Retinal pigment epithelial cell (primary cell): ENCODE data around the gene RNASE3.
A peak's percentile ranks its signal among the peaks of the same experiment; 100 is the strongest.
"Not testable (repeated sequence)": the region's sequence is repeated elsewhere in the genome, so short reads cannot be mapped to it uniquely, and the experiment has no call there.

Experiments
- DNase-seq: peaks from one replicate; pipeline ENCODE4 v3.0.0-alpha.2; 2010; ENCODE audit warnings: low read depth
- H3K4me3 ChIP-seq: 2 replicates; pipeline ENCODE4 v1.5.1; 2011; ENCODE audit warnings: mild to moderate bottlenecking, low read length, control low read depth, moderate library complexity
- TF ChIP-seq, protein P1 (sequence below): conservative IDR thresholded peaks from 2 replicates; pipeline ENCODE4 v1.5.1; 2011; ENCODE audit warnings: low read depth, low read length, control low read depth, inconsistent platforms

RNASE3 gene

GRCh38 chr14:20857630-20858261, 33.4 kb upstream of the RNASE3 start:
- no peak overlapping the region for H3K4me3 ChIP-seq
- no peak for DNase-seq
- TF ChIP-seq, protein P1, sequence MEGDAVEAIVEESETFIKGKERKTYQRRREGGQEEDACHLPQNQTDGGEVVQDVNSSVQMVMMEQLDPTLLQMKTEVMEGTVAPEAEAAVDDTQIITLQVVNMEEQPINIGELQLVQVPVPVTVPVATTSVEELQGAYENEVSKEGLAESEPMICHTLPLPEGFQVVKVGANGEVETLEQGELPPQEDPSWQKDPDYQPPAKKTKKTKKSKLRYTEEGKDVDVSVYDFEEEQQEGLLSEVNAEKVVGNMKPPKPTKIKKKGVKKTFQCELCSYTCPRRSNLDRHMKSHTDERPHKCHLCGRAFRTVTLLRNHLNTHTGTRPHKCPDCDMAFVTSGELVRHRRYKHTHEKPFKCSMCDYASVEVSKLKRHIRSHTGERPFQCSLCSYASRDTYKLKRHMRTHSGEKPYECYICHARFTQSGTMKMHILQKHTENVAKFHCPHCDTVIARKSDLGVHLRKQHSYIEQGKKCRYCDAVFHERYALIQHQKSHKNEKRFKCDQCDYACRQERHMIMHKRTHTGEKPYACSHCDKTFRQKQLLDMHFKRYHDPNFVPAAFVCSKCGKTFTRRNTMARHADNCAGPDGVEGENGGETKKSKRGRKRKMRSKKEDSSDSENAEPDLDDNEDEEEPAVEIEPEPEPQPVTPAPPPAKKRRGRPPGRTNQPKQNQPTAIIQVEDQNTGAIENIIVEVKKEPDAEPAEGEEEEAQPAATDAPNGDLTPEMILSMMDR, result peak; percentile 87

DNA sequence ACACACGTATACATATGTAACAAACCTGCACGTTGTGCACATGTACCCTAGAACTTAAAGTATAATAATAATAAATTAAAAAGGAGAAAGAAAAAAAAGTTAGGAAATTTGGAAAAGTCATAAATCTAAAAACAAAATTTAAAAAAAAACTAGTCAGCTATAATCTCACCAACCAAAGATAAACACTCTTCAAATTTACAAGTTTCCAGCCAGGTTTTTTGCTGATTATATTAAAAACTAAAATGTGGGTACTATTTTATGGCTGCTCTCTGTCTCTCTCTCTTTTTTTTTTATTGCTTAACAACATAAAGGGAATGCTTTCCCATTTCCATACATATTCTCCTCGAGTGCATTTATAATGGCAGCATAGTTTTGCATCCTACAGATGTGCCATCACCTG, 25.0 kb upstream of the RNASE3 start:
- DNase-seq, result no peak

DNA sequence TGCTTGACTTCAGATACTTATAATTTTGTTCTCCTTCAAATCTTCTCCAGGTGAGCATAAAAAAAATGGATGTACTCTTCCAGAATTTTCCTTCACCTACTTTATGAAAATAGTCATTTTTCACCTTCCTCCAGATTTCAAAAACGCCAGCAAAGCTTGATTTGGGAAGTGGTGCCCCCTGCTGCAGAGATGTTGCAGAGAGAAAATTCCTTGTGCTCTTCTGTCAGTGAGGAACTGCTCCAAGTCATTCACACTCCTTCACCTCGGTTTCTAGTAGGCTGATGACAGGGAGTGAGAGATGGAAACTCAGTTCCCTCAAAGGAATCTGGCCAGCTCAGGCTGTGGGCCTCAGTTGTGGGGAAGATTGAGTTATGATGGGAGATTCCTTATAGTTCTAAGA, 24.2 kb upstream of the RNASE3 start:
- no peak for DNase-seq

More for the DNA sequence above, 25.0 kb upstream of the RNASE3 start:
- no peak overlapping the region for H3K4me3 ChIP-seq
- TF ChIP-seq, protein P1, result no peak

DNA sequence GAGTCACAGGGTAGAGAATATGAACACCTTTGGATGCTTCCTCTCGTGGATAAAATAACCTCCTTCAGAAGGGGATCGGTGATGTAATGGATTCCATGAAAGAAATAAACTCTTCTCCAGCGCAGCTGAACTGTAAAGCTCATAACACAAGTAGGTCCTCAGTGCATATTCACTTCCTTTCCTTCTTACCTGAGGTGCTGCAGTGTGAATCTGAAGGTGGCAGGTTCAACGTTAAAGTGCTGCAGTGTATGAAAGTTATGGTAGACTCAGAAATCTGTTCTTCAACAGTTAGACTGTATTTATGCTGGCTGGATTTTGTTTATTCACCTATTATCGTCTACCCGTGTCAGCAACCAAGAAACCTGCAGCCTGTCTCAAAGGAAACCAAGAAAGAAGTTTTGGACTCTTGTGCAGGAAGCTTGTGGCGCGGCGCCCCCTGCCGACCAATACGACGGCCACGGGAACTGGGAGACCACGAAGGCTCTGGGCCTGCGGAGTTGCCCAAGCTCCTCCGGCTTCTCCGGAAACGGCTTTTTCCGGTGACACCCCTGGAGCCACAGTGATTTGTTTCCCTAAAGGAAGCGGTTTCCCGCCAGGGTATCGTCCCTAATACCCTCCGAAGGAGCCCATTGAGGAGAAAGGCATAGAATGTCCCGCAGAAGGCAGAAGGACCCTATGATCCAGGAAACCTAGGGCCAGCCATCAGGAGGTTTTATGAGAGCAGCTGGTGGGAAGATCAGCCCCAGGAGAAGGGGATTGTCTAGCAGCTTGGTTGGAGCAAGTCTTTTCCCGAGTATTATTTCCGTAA, 17.6 kb upstream of the RNASE3 start:
- TF ChIP-seq, protein P1, result peak; percentile 77
- no peak overlapping the region for H3K4me3 ChIP-seq
- no peak for DNase-seq

More for the DNA sequence above, 24.2 kb upstream of the RNASE3 start:
- TF ChIP-seq, protein P1, result peak; percentile 58
- no peak overlapping the region for H3K4me3 ChIP-seq

GRCh38 chr14:20877016-20877415, 14.2 kb upstream of the RNASE3 start:
- TF ChIP-seq, protein P1, result no peak
- no peak overlapping the region for H3K4me3 ChIP-seq
- no peak for DNase-seq

GRCh38 chr14:20878695-20879094, 12.5 kb upstream of the RNASE3 start:
- H3K4me3 ChIP-seq, result no peak overlapping the region
- no peak for DNase-seq
- TF ChIP-seq, protein P1, result no peak

- not testable (repeated sequence) for DNase-seq, H3K4me3 ChIP-seq
These were observed 10.0 kb upstream of the RNASE3 start for GRCh38 chr14:20881229-20881628.

DNA sequence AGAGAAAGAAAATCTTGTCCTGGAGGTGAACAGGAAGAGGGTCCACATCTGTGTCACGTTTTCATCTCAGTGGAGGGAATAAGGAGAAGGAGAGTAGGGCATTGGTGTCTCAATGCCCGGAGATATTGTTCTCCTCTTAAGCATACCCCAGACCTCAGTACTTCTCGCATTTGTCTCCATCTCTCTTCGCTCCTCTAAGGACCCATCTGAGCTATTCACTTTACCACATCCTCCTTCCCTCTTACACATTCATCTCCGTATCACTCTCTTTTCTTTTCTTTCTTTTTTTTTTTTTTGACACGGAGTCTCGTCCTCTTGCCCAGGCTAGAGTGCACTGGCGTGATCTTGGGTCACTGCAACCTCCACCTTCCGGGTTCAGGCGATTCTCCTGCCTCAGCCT, 8.4 kb upstream of the RNASE3 start:
- not testable (repeated sequence) for DNase-seq, H3K4me3 ChIP-seq

DNA sequence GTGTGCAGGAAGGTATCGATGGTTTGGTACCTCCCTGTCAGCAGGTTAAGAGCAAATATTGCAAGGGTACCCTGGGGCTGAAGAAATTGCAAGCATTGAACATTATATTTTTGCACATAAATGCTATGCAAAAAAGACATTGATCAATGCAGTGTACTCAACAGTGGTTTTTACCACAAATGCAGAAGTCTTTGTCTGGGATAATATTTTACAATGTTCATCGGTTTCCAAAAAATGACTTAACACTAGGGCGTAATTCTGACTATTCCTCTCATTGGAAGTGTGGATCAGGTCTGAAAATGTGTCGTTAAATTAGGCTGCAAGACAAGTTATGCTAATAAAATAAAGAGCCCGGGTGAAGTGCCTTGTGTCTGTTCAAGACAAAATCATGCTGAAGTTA, 2.8 kb upstream of the RNASE3 start:
- not testable (repeated sequence) for H3K4me3 ChIP-seq, DNase-seq

GRCh38 chr14:20895322-20895721, 4.1 kb downstream of the RNASE3 start:
- not testable (repeated sequence) for DNase-seq, H3K4me3 ChIP-seq
